Epithelial cell of esophagus (primary cell): ENCODE results near the gene TLE4.

Experiments
- DNase-seq: peaks from one replicate; pipeline ENCODE4 v3.0.0; 2010; ENCODE audit warnings: low read depth
- H3K4me3 ChIP-seq: 2 replicates; pipeline ENCODE4 v1.5.1; 2011; ENCODE audit warnings: mild to moderate bottlenecking, low read length, control low read depth
- CTCF ChIP-seq: IDR thresholded peaks from 2 replicates; pipeline ENCODE4 v1.5.1; 2011; ENCODE audit warnings: low read depth, mild to moderate bottlenecking, low read length, control low read depth, inconsistent platforms; ENCODE audit not compliant: insufficient read depth; ENCODE audit errors: missing control alignments

TLE4 gene

GRCh38 chr9:79694208-79694607, 122.4 kb downstream of the TLE4 start:
- TF ChIP-seq CTCF, result no peak
- no peak overlapping the region for H3K4me3 ChIP-seq
- DNase-seq, result peak; percentile 73

GRCh38 chr9:79694676-79695400, 123.1 kb downstream of the TLE4 start:
- peak; percentile 53 for DNase-seq
- H3K4me3 ChIP-seq, result no peak overlapping the region
- no peak for TF ChIP-seq CTCF

GRCh38 chr9:79695531-79696175, 123.9 kb downstream of the TLE4 start:
- H3K4me3 ChIP-seq, result no peak overlapping the region
- DNase-seq, result no peak
- no peak for TF ChIP-seq CTCF

- H3K4me3 ChIP-seq, result no peak overlapping the region
- no peak for DNase-seq
- TF ChIP-seq CTCF, result no peak
These were observed 127.2 kb downstream of the TLE4 start for GRCh38 chr9:79698967-79699366.

- no peak overlapping the region for H3K4me3 ChIP-seq
- TF ChIP-seq CTCF, result no peak
- no peak for DNase-seq
These were observed 127.7 kb downstream of the TLE4 start for GRCh38 chr9:79699479-79699878.

- no peak for TF ChIP-seq CTCF
- no peak overlapping the region for H3K4me3 ChIP-seq
- DNase-seq, result no peak
These were observed 129.0 kb downstream of the TLE4 start for GRCh38 chr9:79700607-79701360.
